PFSK-1 (cell line): ENCODE results near the gene NSG2.

Source experiments
- FOXP2 ChIP-seq: optimal IDR thresholded peaks from 2 replicates; pipeline ENCODE3; 2011; ENCODE audit warnings: borderline replicate concordance, control low read depth, inconsistent platforms; ENCODE audit not compliant: insufficient read depth; ENCODE audit errors: extremely low read length, extremely low read depth
- POLR2AphosphoS5 ChIP-seq: IDR thresholded peaks from 2 replicates; pipeline ENCODE4 v1.6.1; 2012; ENCODE audit warnings: low read depth, mild to moderate bottlenecking, control low read depth, low read length, moderate library complexity
- SIN3A ChIP-seq: IDR thresholded peaks from 2 replicates; pipeline ENCODE4 v1.6.1; 2012; ENCODE audit warnings: mild to moderate bottlenecking, low read length, moderate library complexity, borderline replicate concordance; ENCODE audit not compliant: insufficient read depth
- TAF1 ChIP-seq: IDR thresholded peaks from 2 replicates; pipeline ENCODE4 v1.6.1; 2012; ENCODE audit warnings: low read length, control low read depth, borderline replicate concordance; ENCODE audit not compliant: insufficient read depth
- TF ChIP-seq, protein P1 (sequence below), 2 experiments: IDR thresholded peaks; 2 replicates each; pipeline versions ENCODE4 v1.6.1 to v1.8.0; 2011 to 2012; ENCODE audit warnings: low read depth in 2 of 2, low read length in 2 of 2, control low read depth in 1 of 2, inconsistent platforms in 1 of 2, mild to moderate bottlenecking in 1 of 2, moderate library complexity in 1 of 2; ENCODE audit not compliant: insufficient read depth in 1 of 2

DNA sequence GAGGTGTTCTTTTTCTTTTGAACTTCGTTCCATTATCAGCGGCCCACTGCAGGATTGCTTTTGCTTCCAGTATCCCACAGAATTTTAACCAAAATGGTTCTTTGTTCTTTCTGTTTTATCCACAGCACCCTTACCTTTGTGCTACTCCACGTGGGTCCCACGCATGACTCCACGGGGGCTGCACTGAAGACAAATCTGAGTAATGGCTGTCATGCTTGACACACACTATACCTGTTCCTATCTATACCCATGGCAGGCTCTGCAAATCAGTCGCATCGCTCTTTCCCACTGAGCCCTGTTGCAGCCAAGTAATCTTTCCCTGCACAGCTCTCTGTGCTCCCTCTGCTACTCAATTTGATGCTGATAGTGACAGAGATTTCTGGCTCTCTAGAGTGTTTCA lies 69.7 kb downstream of the NSG2 start:
- no peak for TF ChIP-seq POLR2AphosphoS5
- TF ChIP-seq, protein P1, sequence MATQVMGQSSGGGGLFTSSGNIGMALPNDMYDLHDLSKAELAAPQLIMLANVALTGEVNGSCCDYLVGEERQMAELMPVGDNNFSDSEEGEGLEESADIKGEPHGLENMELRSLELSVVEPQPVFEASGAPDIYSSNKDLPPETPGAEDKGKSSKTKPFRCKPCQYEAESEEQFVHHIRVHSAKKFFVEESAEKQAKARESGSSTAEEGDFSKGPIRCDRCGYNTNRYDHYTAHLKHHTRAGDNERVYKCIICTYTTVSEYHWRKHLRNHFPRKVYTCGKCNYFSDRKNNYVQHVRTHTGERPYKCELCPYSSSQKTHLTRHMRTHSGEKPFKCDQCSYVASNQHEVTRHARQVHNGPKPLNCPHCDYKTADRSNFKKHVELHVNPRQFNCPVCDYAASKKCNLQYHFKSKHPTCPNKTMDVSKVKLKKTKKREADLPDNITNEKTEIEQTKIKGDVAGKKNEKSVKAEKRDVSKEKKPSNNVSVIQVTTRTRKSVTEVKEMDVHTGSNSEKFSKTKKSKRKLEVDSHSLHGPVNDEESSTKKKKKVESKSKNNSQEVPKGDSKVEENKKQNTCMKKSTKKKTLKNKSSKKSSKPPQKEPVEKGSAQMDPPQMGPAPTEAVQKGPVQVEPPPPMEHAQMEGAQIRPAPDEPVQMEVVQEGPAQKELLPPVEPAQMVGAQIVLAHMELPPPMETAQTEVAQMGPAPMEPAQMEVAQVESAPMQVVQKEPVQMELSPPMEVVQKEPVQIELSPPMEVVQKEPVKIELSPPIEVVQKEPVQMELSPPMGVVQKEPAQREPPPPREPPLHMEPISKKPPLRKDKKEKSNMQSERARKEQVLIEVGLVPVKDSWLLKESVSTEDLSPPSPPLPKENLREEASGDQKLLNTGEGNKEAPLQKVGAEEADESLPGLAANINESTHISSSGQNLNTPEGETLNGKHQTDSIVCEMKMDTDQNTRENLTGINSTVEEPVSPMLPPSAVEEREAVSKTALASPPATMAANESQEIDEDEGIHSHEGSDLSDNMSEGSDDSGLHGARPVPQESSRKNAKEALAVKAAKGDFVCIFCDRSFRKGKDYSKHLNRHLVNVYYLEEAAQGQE (IDR thresholded peaks at IDR 0.05; ENCODE audit: insufficient read depth in 1 of 2, low read depth in 2 of 2, low read length in 2 of 2), result no peak
- TF ChIP-seq TAF1, result no peak
- no peak for TF ChIP-seq FOXP2
- no peak for TF ChIP-seq SIN3A
